Nephron (organoid): ENCODE data around the gene ANKRD20A1.
"Not testable (repeated sequence)": the region's sequence is repeated elsewhere in the genome, so short reads cannot be mapped to it uniquely, and the experiment has no call there.

Experiments
- H3K27ac Mint-ChIP-seq, 3 experiments: 2 replicates each; pipeline ENCODE4 v1.8.0; 2020; ENCODE audit warnings: mixed read lengths in 3 of 3, mild to moderate bottlenecking in 2 of 3, moderate library complexity in 1 of 3
- H3K27me3 Mint-ChIP-seq: 2 replicates; pipeline ENCODE4 v1.8.0; 2021; ENCODE audit warnings: low read depth, mild to moderate bottlenecking, moderate library complexity, mixed read lengths
- H3K36me3 Mint-ChIP-seq: 2 replicates; pipeline ENCODE4 v1.8.0; 2020; ENCODE audit warnings: low read depth, mixed read lengths
- H3K4me1 Mint-ChIP-seq: 2 replicates; pipeline ENCODE4 v1.8.0; 2020; ENCODE audit warnings: mixed read lengths
- H3K4me3 Mint-ChIP-seq, 3 experiments: 2 replicates each; pipeline ENCODE4 v1.8.0; 2020; ENCODE audit warnings: mild to moderate bottlenecking in 3 of 3, mixed read lengths in 3 of 3, moderate library complexity in 2 of 3
- H3K9me3 Mint-ChIP-seq: 2 replicates; pipeline ENCODE4 v1.8.0; 2020; ENCODE audit warnings: mixed read lengths

ANKRD20A1 gene

DNA sequence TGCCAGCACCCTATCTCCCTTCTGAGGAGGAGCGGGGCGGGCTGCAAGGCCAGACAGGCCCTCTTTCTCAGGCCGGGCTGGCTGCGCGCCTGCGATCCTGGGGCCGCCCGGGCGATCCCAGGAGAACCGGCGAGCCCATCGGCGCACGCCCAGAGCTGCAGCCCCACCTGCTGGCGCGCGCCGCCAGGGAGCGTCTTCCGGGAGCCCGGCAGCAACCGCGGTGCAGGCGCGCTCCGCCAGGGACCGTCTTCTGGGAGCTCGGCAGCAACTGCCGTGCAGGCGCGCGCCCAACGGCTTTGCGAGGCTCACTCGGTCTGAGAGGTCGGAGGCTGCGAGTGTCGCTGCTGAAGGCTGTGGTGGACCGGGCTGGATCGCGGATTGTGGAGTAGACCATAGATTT is at the start of gene ANKRD20A1:
Gene ANKRD20A1 (plus strand): TSS at position 61 of the 400 bp plus-strand sequence. CDS start 496 bp downstream, outside the sequence.
- H3K27ac Mint-ChIP-seq, H3K4me3 Mint-ChIP-seq, H3K9me3 Mint-ChIP-seq, H3K4me1 Mint-ChIP-seq, H3K36me3 Mint-ChIP-seq, H3K27me3 Mint-ChIP-seq: not testable (repeated sequence)

DNA sequence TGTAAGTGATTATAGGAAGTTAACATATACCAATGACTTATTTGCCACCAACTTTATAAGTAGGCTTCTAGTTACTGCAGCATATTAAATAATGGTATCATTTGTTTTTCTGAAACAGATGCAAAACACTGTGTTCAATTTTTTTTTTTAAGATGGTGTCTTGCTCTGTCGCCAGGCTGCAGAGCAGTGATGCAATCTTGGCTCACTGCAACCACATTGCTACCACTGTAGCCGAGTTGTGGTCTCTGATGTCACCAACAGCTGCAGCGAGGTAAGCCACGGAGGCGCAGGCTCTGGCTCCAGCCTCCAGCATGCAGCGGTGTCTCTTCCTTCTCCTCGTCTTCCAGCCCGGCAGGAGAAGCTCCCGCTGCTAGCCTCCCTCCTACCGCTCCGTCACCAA is 26.6 kb upstream of the ANKRD20A1 start:
- H3K4me1 Mint-ChIP-seq, result not testable (repeated sequence)

More for the DNA sequence above, 26.6 kb upstream of the ANKRD20A1 start:
- not testable (repeated sequence) for H3K36me3 Mint-ChIP-seq, H3K27me3 Mint-ChIP-seq, H3K4me3 Mint-ChIP-seq, H3K27ac Mint-ChIP-seq, H3K9me3 Mint-ChIP-seq
